ENCODE results near the gene ASTN2.
"Not testable (repeated sequence)": the region's sequence is repeated elsewhere in the genome, so short reads cannot be mapped to it uniquely, and the experiment has no call there.

ASTN2 gene

GRCh38 chr9:117073539-117074341, 341.1 kb downstream of the ASTN2 start:
- no peaks in the 10 kb centered on the region for H3K27me3 ChIP-seq (ENCODE audit: insufficient read depth, low read length)
- H3K9ac ChIP-seq (ENCODE audit: low read length) = no peak overlapping the region; the same call in 1 of the 2 replicates
- H4K20me1 ChIP-seq (ENCODE audit: insufficient read depth, low read length) = no peaks in the 10 kb centered on the region
- H2AFZ ChIP-seq (ENCODE audit: low read length) = no peak overlapping the region
- H3K36me3 ChIP-seq (ENCODE audit: insufficient read depth, low read length) = no peaks in the 10 kb centered on the region
- no peak overlapping the region for H3K4me3 ChIP-seq (ENCODE audit: low read depth, low read length, poor library complexity, severe bottlenecking)
- no peaks in the 10 kb centered on the region for H3F3A ChIP-seq (ENCODE audit: insufficient read depth, low read length)
- no peak for TF ChIP-seq EZH2 (IDR thresholded peaks at IDR 0.05; ENCODE audit: borderline replicate concordance, low read length)
- TF ChIP-seq CTCF (IDR thresholded peaks at IDR 0.05; ENCODE audit: low read length) = peak; percentile 87
- H3K79me2 ChIP-seq (ENCODE audit: insufficient read depth, low read length) = no peaks in the 10 kb centered on the region
- H3K4me2 ChIP-seq (ENCODE audit: low read length) = no peak overlapping the region
- H3K9me3 ChIP-seq (ENCODE audit: low read length) = no peaks in the 10 kb centered on the region
- H3K9me2 ChIP-seq (ENCODE audit: low read depth, low read length) = no peaks in the 10 kb centered on the region
- peaks cover 7% of the 10 kb centered on the region for H3K4me1 ChIP-seq (ENCODE audit: insufficient read depth, low read length, severe bottlenecking)
- H3K27ac ChIP-seq (ENCODE audit: low read depth, low read length, poor library complexity, severe bottlenecking) = no peak overlapping the region

GRCh38 chr9:117073071-117073470, 341.8 kb downstream of the ASTN2 start:
- H3K4me3 ChIP-seq (ENCODE audit: low read depth, low read length, poor library complexity, severe bottlenecking) = no peak overlapping the region
- H2AFZ ChIP-seq (ENCODE audit: low read length) = no peak overlapping the region
- H3K36me3 ChIP-seq (ENCODE audit: insufficient read depth, low read length) = no peaks in the 10 kb centered on the region
- no peaks in the 10 kb centered on the region for H3K9me2 ChIP-seq (ENCODE audit: low read depth, low read length)
- no peak overlapping the region for H3K9ac ChIP-seq (ENCODE audit: low read length)
- no peak overlapping the region for H3K4me2 ChIP-seq (ENCODE audit: low read length)
- H3K9me3 ChIP-seq (ENCODE audit: low read length) = no peaks in the 10 kb centered on the region
- no peaks in the 10 kb centered on the region for H4K20me1 ChIP-seq (ENCODE audit: insufficient read depth, low read length)
- no peak overlapping the region for H3K27ac ChIP-seq (ENCODE audit: low read depth, low read length, poor library complexity, severe bottlenecking)
- TF ChIP-seq EZH2 (IDR thresholded peaks at IDR 0.05; ENCODE audit: borderline replicate concordance, low read length) (no peak), CTCF (IDR thresholded peaks at IDR 0.05; ENCODE audit: low read length) (no peak)
- no peaks in the 10 kb centered on the region for H3K79me2 ChIP-seq (ENCODE audit: insufficient read depth, low read length)
- peaks cover 7% of the 10 kb centered on the region for H3K4me1 ChIP-seq (ENCODE audit: insufficient read depth, low read length, severe bottlenecking)
- no peaks in the 10 kb centered on the region for H3F3A ChIP-seq (ENCODE audit: insufficient read depth, low read length)
- H3K27me3 ChIP-seq (ENCODE audit: insufficient read depth, low read length) = no peaks in the 10 kb centered on the region

- no peak overlapping the region for H3K27ac ChIP-seq (ENCODE audit: low read depth, low read length, poor library complexity, severe bottlenecking)
- no peaks in the 10 kb centered on the region for H3K9me3 ChIP-seq (ENCODE audit: low read length)
- no peak overlapping the region for H3K9ac ChIP-seq (ENCODE audit: low read length)
- H3K4me2 ChIP-seq (ENCODE audit: low read length) = no peak overlapping the region
- no peaks in the 10 kb centered on the region for H3K36me3 ChIP-seq (ENCODE audit: insufficient read depth, low read length)
- peaks cover 7% of the 10 kb centered on the region for H3K4me1 ChIP-seq (ENCODE audit: insufficient read depth, low read length, severe bottlenecking)
- H3K27me3 ChIP-seq (ENCODE audit: insufficient read depth, low read length) = no peaks in the 10 kb centered on the region
- no peak for TF ChIP-seq EZH2 (IDR thresholded peaks at IDR 0.05; ENCODE audit: borderline replicate concordance, low read length)
- no peak for TF ChIP-seq CTCF (IDR thresholded peaks at IDR 0.05; ENCODE audit: low read length)
- H2AFZ ChIP-seq (ENCODE audit: low read length) = no peak overlapping the region
- H3K79me2 ChIP-seq (ENCODE audit: insufficient read depth, low read length) = no peaks in the 10 kb centered on the region
- no peaks in the 10 kb centered on the region for H4K20me1 ChIP-seq (ENCODE audit: insufficient read depth, low read length)
- H3K9me2 ChIP-seq (ENCODE audit: low read depth, low read length) = no peaks in the 10 kb centered on the region
- no peaks in the 10 kb centered on the region for H3F3A ChIP-seq (ENCODE audit: insufficient read depth, low read length)
- H3K4me3 ChIP-seq (ENCODE audit: low read depth, low read length, poor library complexity, severe bottlenecking) = no peak overlapping the region
These were observed 342.6 kb downstream of the ASTN2 start for GRCh38 chr9:117072216-117072615.

GRCh38 chr9:117071673-117072207, 343.1 kb downstream of the ASTN2 start:
- H3K9me3 ChIP-seq (ENCODE audit: low read length); H2AFZ ChIP-seq (ENCODE audit: low read length); H3K4me3 ChIP-seq (ENCODE audit: low read depth, low read length, poor library complexity, severe bottlenecking); H3K4me2 ChIP-seq (ENCODE audit: low read length); H4K20me1 ChIP-seq (ENCODE audit: insufficient read depth, low read length); H3K36me3 ChIP-seq (ENCODE audit: insufficient read depth, low read length); H3K4me1 ChIP-seq (ENCODE audit: insufficient read depth, low read length, severe bottlenecking); H3K9me2 ChIP-seq (ENCODE audit: low read depth, low read length); H3F3A ChIP-seq (ENCODE audit: insufficient read depth, low read length); H3K27ac ChIP-seq (ENCODE audit: low read depth, low read length, poor library complexity, severe bottlenecking); H3K27me3 ChIP-seq (ENCODE audit: insufficient read depth, low read length); H3K79me2 ChIP-seq (ENCODE audit: insufficient read depth, low read length); H3K9ac ChIP-seq (ENCODE audit: low read length): not testable (repeated sequence)

Measured in OCI-LY1 (cell line).